Measurements from ENCODE around the gene IL24.

- TF ChIP-seq POLR2A (IDR thresholded peaks at IDR 0.05; ENCODE audit: low read length) (no peak), GATA1 (IDR thresholded peaks at IDR 0.05; ENCODE audit: low read depth, low read length) (no peak)
Observed at GRCh38 chr1:206940588-206940936, 43.3 kb downstream of the IL24 start.

Data from erythroblast (primary cell).